ENCODE measurements around the gene COL1A2.
A peak's percentile ranks its signal among the peaks of the same experiment; 100 is the strongest.

COL1A2 gene

GRCh38 chr7:94384315-94384714 is 10.4 kb upstream of the COL1A2 start:
- DNase-seq: no peak

- DNase-seq: no peak
These were observed 8.3 kb upstream of the COL1A2 start for GRCh38 chr7:94386416-94386815.

- no peak for DNase-seq
These were observed 6.2 kb upstream of the COL1A2 start for GRCh38 chr7:94388540-94388939.

GRCh38 chr7:94389381-94389780 is 5.3 kb upstream of the COL1A2 start:
- DNase-seq: no peak

- DNase-seq: no peak
These were observed 2.8 kb upstream of the COL1A2 start for GRCh38 chr7:94391726-94392392.

- DNase-seq: no peak
These were observed 2.3 kb upstream of the COL1A2 start for GRCh38 chr7:94392393-94392786.

- DNase-seq: no peak
These were observed 1.2 kb upstream of the COL1A2 start for GRCh38 chr7:94393246-94394108.

GRCh38 chr7:94394109-94394436 is 622 bp upstream of the COL1A2 start:
- DNase-seq: no peak

- peak; percentile 28 for DNase-seq
These were observed 694 bp downstream of the COL1A2 start for GRCh38 chr7:94395141-94396036.

- DNase-seq: no peak
These were observed 1.3 kb downstream of the COL1A2 start for GRCh38 chr7:94396037-94396431.

- DNase-seq: no peak
These were observed 1.9 kb downstream of the COL1A2 start for GRCh38 chr7:94396596-94396995.

- DNase-seq: no peak
These were observed 3.0 kb downstream of the COL1A2 start for GRCh38 chr7:94397722-94398121.

GRCh38 chr7:94398841-94399240 is 4.1 kb downstream of the COL1A2 start:
- no peak for DNase-seq

- no peak for DNase-seq
These were observed 5.3 kb downstream of the COL1A2 start for GRCh38 chr7:94400022-94400421.

- no peak for DNase-seq
These were observed 6.1 kb downstream of the COL1A2 start for GRCh38 chr7:94400643-94401427.

- no peak for DNase-seq
These were observed 6.7 kb downstream of the COL1A2 start for GRCh38 chr7:94401428-94401814.

GRCh38 chr7:94403546-94403945 is 8.9 kb downstream of the COL1A2 start:
- DNase-seq: no peak

- no peak for DNase-seq
These were observed 10.8 kb downstream of the COL1A2 start for GRCh38 chr7:94405506-94405905.

- no peak for DNase-seq
These were observed 12.0 kb downstream of the COL1A2 start for GRCh38 chr7:94406696-94407095.

- DNase-seq: no peak
These were observed 14.7 kb downstream of the COL1A2 start for GRCh38 chr7:94409200-94409948.

- DNase-seq: no peak
These were observed 15.9 kb downstream of the COL1A2 start for GRCh38 chr7:94410413-94411187.

Data from NCI-H510A treated with DMSO at 0.1 percent for 48 hours (cell line).